Measurements from ENCODE around the gene MAP4K4.

MAP4K4 gene

GRCh38 chr2:101693991-101694588 lies 3.4 kb upstream of the MAP4K4 start:
- no peak for DNase-seq

- no peak for DNase-seq
Observed at GRCh38 chr2:101696272-101697123, 1.0 kb upstream of the MAP4K4 start.

- DNase-seq: peak in 1 of 2 donors; percentile 32
Observed at GRCh38 chr2:101698014-101698843, 722 bp downstream of the MAP4K4 start.

GRCh38 chr2:101698844-101699754 lies 1.6 kb downstream of the MAP4K4 start:
- no peak for DNase-seq

- DNase-seq: no peak
Observed at GRCh38 chr2:101699755-101700461, 2.4 kb downstream of the MAP4K4 start.

- peak in 1 of 2 donors; percentile 44 for DNase-seq
Observed at GRCh38 chr2:101704046-101704466, 6.5 kb downstream of the MAP4K4 start.

GRCh38 chr2:101704816-101705578 lies 7.5 kb downstream of the MAP4K4 start:
- DNase-seq: no peak

GRCh38 chr2:101706121-101706818 lies 8.8 kb downstream of the MAP4K4 start:
- no peak for DNase-seq

GRCh38 chr2:101706819-101707177 lies 9.3 kb downstream of the MAP4K4 start:
- no peak for DNase-seq

GRCh38 chr2:101710036-101710435 lies 12.5 kb downstream of the MAP4K4 start:
- DNase-seq: no peak

GRCh38 chr2:101710471-101711318 lies 13.2 kb downstream of the MAP4K4 start:
- no peak for DNase-seq

- peak; percentile 78 to 82 for DNase-seq
Observed at GRCh38 chr2:101714118-101714517, 16.6 kb downstream of the MAP4K4 start.

GRCh38 chr2:101717071-101717845 lies 19.8 kb downstream of the MAP4K4 start:
- DNase-seq: no peak

GRCh38 chr2:101718479-101718878 lies 21.0 kb downstream of the MAP4K4 start:
- DNase-seq: no peak

- no peak for DNase-seq
Observed at GRCh38 chr2:101718993-101719571, 21.6 kb downstream of the MAP4K4 start.

- DNase-seq: no peak
Observed at GRCh38 chr2:101720732-101721131, 23.2 kb downstream of the MAP4K4 start.

GRCh38 chr2:101722864-101723263 lies 25.4 kb downstream of the MAP4K4 start:
- DNase-seq: peak; percentile 75 to 86

All from inflammatory macrophage treated with lipopolysaccharide for 1 hour (primary cell).